AG04450 (cell line): Measurements from ENCODE around the gene CDYL2. TPM values are rescaled to one million over a fixed set of nuclear protein-coding genes. Genes with fewer than 3 reads are reported as not detected.

Experiments
- CTCF ChIA-PET: fragments of 300-600, 350-600 bp; formaldehyde crosslinking; extraction: SDS; loops from one replicate; lab custom pipeline; 2022; ENCODE audit warnings: antibody characterized with exemption, inconsistent platforms; lab: Charles Lee
- POLR2A ChIA-PET: fragments of 350-600 bp; formaldehyde crosslinking; extraction: SDS; loops from one replicate; lab custom pipeline; 2021; ENCODE audit warnings: antibody characterized with exemption, inconsistent platforms; lab: Yijun Ruan, JAX
- DNase-seq: peaks from one replicate; pipeline ENCODE4 v3.0.0-alpha.2; 2011; ENCODE audit warnings: low read depth, low spot score
- H3K27ac ChIP-seq: one replicate; pipeline ENCODE4 v1.5.1; 2012; ENCODE audit warnings: low read depth, low read length, control low read depth
- H3K27me3 ChIP-seq: one replicate; pipeline ENCODE4 v1.6.0; 2012; ENCODE audit warnings: low read length; ENCODE audit not compliant: control insufficient read depth, insufficient read depth
- H3K4me3 ChIP-seq: 2 replicates; pipeline ENCODE4 v1.5.1; 2011; ENCODE audit warnings: mild to moderate bottlenecking, low read depth, low read length, control low read depth
- H3K9me3 ChIP-seq: 2 replicates; pipeline ENCODE4 v1.5.1; 2012; ENCODE audit warnings: low read length; ENCODE audit not compliant: control insufficient read depth, insufficient read depth
- CTCF ChIP-seq: IDR thresholded peaks from 2 replicates; pipeline ENCODE4 v1.5.1; 2011; ENCODE audit warnings: low read depth, low read length, control low read depth, inconsistent platforms
- polyA plus RNA-seq: library from polyadenylated mRNA; depleted of rRNA; stranded (reverse); fragments of >200 nt; gene quantifications from 2 replicates; pipeline ENCODE4 v1.2.3, GENCODE V29; 2011

CDYL2 gene
- polyA plus RNA-seq, 1 experiment: 2.3 TPM

- no peaks in the 10 kb centered on the region for H3K27me3 ChIP-seq
- CTCF ChIA-PET: no interaction called here
- TF ChIP-seq CTCF: no peak
These were observed 112.1 kb downstream of the CDYL2 start for GRCh38 chr16:80692270-80692669.

GRCh38 chr16:80691111-80691741 is 113.2 kb downstream of the CDYL2 start:
- POLR2A ChIA-PET: no interaction called here

More at GRCh38 chr16:80692270-80692669, 112.1 kb downstream of the CDYL2 start:
- no peak for DNase-seq
- H3K27ac ChIP-seq: no peak overlapping the region
- no peak overlapping the region for H3K4me3 ChIP-seq
- POLR2A ChIA-PET: no interaction called here
- H3K9me3 ChIP-seq: no peaks in the 10 kb centered on the region

GRCh38 chr16:80689487-80689886 is 114.9 kb downstream of the CDYL2 start:
- CTCF ChIA-PET: no interaction called here
- no peak overlapping the region for H3K27ac ChIP-seq
- H3K27me3 ChIP-seq: no peaks in the 10 kb centered on the region
- no peak for TF ChIP-seq CTCF
- DNase-seq: no peak
- no peak overlapping the region for H3K4me3 ChIP-seq
- H3K9me3 ChIP-seq: no peaks in the 10 kb centered on the region
- POLR2A ChIA-PET: no interaction called here

More at GRCh38 chr16:80691111-80691741, 113.2 kb downstream of the CDYL2 start:
- TF ChIP-seq CTCF: no peak
- CTCF ChIA-PET: no interaction called here
- no peak for DNase-seq
- Histone ChIP-seq H3K27me3 (no peaks in the 10 kb centered on the region), H3K4me3 (no peak overlapping the region), H3K27ac (no peak overlapping the region), H3K9me3 (no peaks in the 10 kb centered on the region)

GRCh38 chr16:80687606-80688005 is 116.8 kb downstream of the CDYL2 start:
- Histone ChIP-seq H3K27me3 (no peaks in the 10 kb centered on the region), H3K27ac (no peak overlapping the region), H3K4me3 (no peak overlapping the region), H3K9me3 (no peaks in the 10 kb centered on the region)
- POLR2A ChIA-PET: interaction anchor here (0.5 kb wide), 1 partner anchor 64 kb away, joined by 3 read pairs; no protein-coding TSS in a partner anchor
- DNase-seq: no peak
- no peak for TF ChIP-seq CTCF
- CTCF ChIA-PET: no interaction called here

- Histone ChIP-seq H3K27ac (no peak overlapping the region), H3K27me3 (no peaks in the 10 kb centered on the region), H3K4me3 (no peak overlapping the region), H3K9me3 (no peaks in the 10 kb centered on the region)
- ChIA-PET POLR2A (no interaction called here), CTCF (no interaction called here)
- TF ChIP-seq CTCF: no peak
- no peak for DNase-seq
These were observed 119.5 kb downstream of the CDYL2 start for GRCh38 chr16:80684906-80685305.
